ENCODE measurements around the gene KIF3C.
"Not testable (repeated sequence)": the region's sequence is repeated elsewhere in the genome, so short reads cannot be mapped to it uniquely, and the experiment has no call there.

The KIF3C gene

GRCh38 chr2:25912851-25913695 is 69.2 kb downstream of the KIF3C start:
- DNase-seq (ENCODE audit: low read depth) = no peak
- TF ChIP-seq POLR2A (IDR thresholded peaks at IDR 0.05; ENCODE audit: extremely low read depth, insufficient read length) = no peak
- no peak for TF ChIP-seq MAX (IDR thresholded peaks at IDR 0.05; ENCODE audit: low read depth, low read length)
- no peak for TF ChIP-seq CTCF (IDR thresholded peaks at IDR 0.05; ENCODE audit: low read depth, low read length)
- no peak for TF ChIP-seq MYC (IDR thresholded peaks at IDR 0.05; ENCODE audit: low read depth, low read length)
- H3K4me3 ChIP-seq (ENCODE audit: low read depth, low read length) = no peak overlapping the region

- H3K4me3 ChIP-seq (ENCODE audit: low read depth, low read length); DNase-seq (ENCODE audit: low read depth): not testable (repeated sequence)
Measured at GRCh38 chr2:25909574-25909973, 72.7 kb downstream of the KIF3C start.

GRCh38 chr2:25905126-25905525 is 77.2 kb downstream of the KIF3C start:
- no peak overlapping the region for H3K4me3 ChIP-seq (ENCODE audit: low read depth, low read length)
- no peak for TF ChIP-seq MAX (IDR thresholded peaks at IDR 0.05; ENCODE audit: low read depth, low read length)
- TF ChIP-seq CTCF (IDR thresholded peaks at IDR 0.05; ENCODE audit: low read depth, low read length) = no peak
- no peak for TF ChIP-seq POLR2A (IDR thresholded peaks at IDR 0.05; ENCODE audit: extremely low read depth, insufficient read length)
- no peak for TF ChIP-seq MYC (IDR thresholded peaks at IDR 0.05; ENCODE audit: low read depth, low read length)
- DNase-seq (ENCODE audit: low read depth) = no peak

- no peak overlapping the region for H3K4me3 ChIP-seq (ENCODE audit: low read depth, low read length)
- DNase-seq (ENCODE audit: low read depth) = no peak
- TF ChIP-seq CTCF (IDR thresholded peaks at IDR 0.05; ENCODE audit: low read depth, low read length) (no peak), POLR2A (IDR thresholded peaks at IDR 0.05; ENCODE audit: extremely low read depth, insufficient read length) (no peak), MYC (IDR thresholded peaks at IDR 0.05; ENCODE audit: low read depth, low read length) (no peak), MAX (IDR thresholded peaks at IDR 0.05; ENCODE audit: low read depth, low read length) (no peak)
Measured at GRCh38 chr2:25903216-25903776, 79.0 kb downstream of the KIF3C start.

GRCh38 chr2:25899404-25899970 is 82.8 kb downstream of the KIF3C start:
- DNase-seq (ENCODE audit: low read depth) = no peak
- TF ChIP-seq CTCF (IDR thresholded peaks at IDR 0.05; ENCODE audit: low read depth, low read length) (no peak), POLR2A (IDR thresholded peaks at IDR 0.05; ENCODE audit: extremely low read depth, insufficient read length) (no peak), MYC (IDR thresholded peaks at IDR 0.05; ENCODE audit: low read depth, low read length) (no peak), MAX (IDR thresholded peaks at IDR 0.05; ENCODE audit: low read depth, low read length) (no peak)
- H3K4me3 ChIP-seq (ENCODE audit: low read depth, low read length) = no peak overlapping the region

- DNase-seq (ENCODE audit: low read depth) = peak; percentile 24
- TF ChIP-seq CTCF (IDR thresholded peaks at IDR 0.05; ENCODE audit: low read depth, low read length) (no peak), MYC (IDR thresholded peaks at IDR 0.05; ENCODE audit: low read depth, low read length) (no peak), MAX (IDR thresholded peaks at IDR 0.05; ENCODE audit: low read depth, low read length) (no peak), POLR2A (IDR thresholded peaks at IDR 0.05; ENCODE audit: extremely low read depth, insufficient read length) (no peak)
- H3K4me3 ChIP-seq (ENCODE audit: low read depth, low read length) = no peak overlapping the region
Measured at GRCh38 chr2:25897506-25897905, 84.8 kb downstream of the KIF3C start.

GRCh38 chr2:25896308-25896707 is 86.0 kb downstream of the KIF3C start:
- DNase-seq (ENCODE audit: low read depth); H3K4me3 ChIP-seq (ENCODE audit: low read depth, low read length): not testable (repeated sequence)
